CD4-positive, alpha-beta memory T cell (primary cell): ENCODE results near the gene SLC2A4RG. TPM values are rescaled to one million over a fixed set of nuclear protein-coding genes. Genes with fewer than 3 reads are reported as not detected.

Experiments
- CTCF ChIA-PET: fragments of 350-600 bp; sonication (Branson Sonifier 250); formaldehyde crosslinking; loops from one replicate; lab custom pipeline; 2021; ENCODE audit warnings: inconsistent platforms; ENCODE audit not compliant: partially characterized antibody; lab: Charles Lee
- POLR2A ChIA-PET: fragments of 350-600 bp; sonication (Branson Sonifier 250); formaldehyde crosslinking; loops from one replicate; lab custom pipeline; 2021; ENCODE audit not compliant: partially characterized antibody; lab: Charles Lee
- DNase-seq, 5 donors: peaks; one replicate each; pipeline versions ENCODE4 v3.0.0 to v3.0.0-alpha.2; 2020 to 2022; ENCODE audit warnings: mixed read lengths in 1 of 5
- H3K27ac ChIP-seq: one replicate; pipeline ENCODE4 v1.7.0; 2013; ENCODE audit warnings: low read depth, low read length
- H3K27me3 ChIP-seq: 2 replicates; pipeline ENCODE4 v1.7.0; 2013; ENCODE audit warnings: mild to moderate bottlenecking, low read length, moderate library complexity; ENCODE audit not compliant: insufficient read depth
- H3K36me3 ChIP-seq: 2 replicates; pipeline ENCODE4 v1.7.0; 2013; ENCODE audit warnings: mild to moderate bottlenecking, low read length, moderate library complexity; ENCODE audit not compliant: insufficient read depth
- H3K4me1 ChIP-seq: 2 replicates; pipeline ENCODE4 v1.7.0; 2013; ENCODE audit warnings: mild to moderate bottlenecking, low read length, moderate library complexity; ENCODE audit not compliant: insufficient read depth
- H3K4me3 ChIP-seq, 2 donors: one replicate each; pipeline ENCODE4 v1.7.0; 2013; ENCODE audit warnings: low read length in 2 of 2, mild to moderate bottlenecking in 1 of 2
- H3K9me3 ChIP-seq, 2 donors: one replicate each; pipeline ENCODE4 v1.7.0; 2013; ENCODE audit warnings: low read length in 2 of 2, control low read depth in 1 of 2; ENCODE audit not compliant: control insufficient read depth in 1 of 2
- H3K27ac Mint-ChIP-seq, 7 donors: one replicate each; pipeline ENCODE4 v1.8.0; 2020 to 2021; ENCODE audit warnings: mixed read lengths in 7 of 7, mild to moderate bottlenecking in 6 of 7, inconsistent platforms in 3 of 7, moderate library complexity in 3 of 7
- H3K27me3 Mint-ChIP-seq, 2 donors: one replicate each; pipeline ENCODE4 v1.8.0; 2020 to 2021; ENCODE audit warnings: mixed read lengths in 2 of 2
- H3K36me3 Mint-ChIP-seq, 2 donors: one replicate each; pipeline ENCODE4 v1.8.0; 2020 to 2021; ENCODE audit warnings: mixed read lengths in 2 of 2, inconsistent platforms in 1 of 2, mild to moderate bottlenecking in 1 of 2
- H3K4me1 Mint-ChIP-seq, 4 donors: one replicate each; pipeline ENCODE4 v1.8.0; 2020 to 2021; ENCODE audit warnings: mixed read lengths in 4 of 4, mild to moderate bottlenecking in 1 of 4
- H3K4me3 Mint-ChIP-seq, 8 donors: one replicate each; pipeline ENCODE4 v1.8.0; 2020 to 2021; ENCODE audit warnings: mixed read lengths in 8 of 8, mild to moderate bottlenecking in 7 of 8, moderate library complexity in 6 of 8, inconsistent platforms in 3 of 8
- H3K9me3 Mint-ChIP-seq, 8 donors: one replicate each; pipeline ENCODE4 v1.8.0; 2020 to 2021; ENCODE audit warnings: mixed read lengths in 8 of 8, mild to moderate bottlenecking in 5 of 8, inconsistent platforms in 3 of 8, moderate library complexity in 1 of 8
- intact Hi-C: fragments of 100-400 bp; cut with micrococcal nuclease; formaldehyde crosslinking; loops from one replicate; pipeline ENCODE4 v1.15.1; 2023
- polyA plus RNA-seq, 2 donors: library from polyadenylated mRNA; unstranded; fragments of 300-500 nt; fragmentation: Illumina TruSeq; gene quantifications; one replicate each; pipeline ENCODE4 v1.2.3, GENCODE V29; 2021
- total RNA-seq, 2 experiments: library from RNA; stranded (reverse); gene quantifications; one replicate each; pipeline ENCODE4 v1.2.3, GENCODE V29; 2021

Gene SLC2A4RG
- total and polyA plus RNA-seq, 4 experiments from 2014 or later: 2.2 to 124 (median 64.5) TPM

GRCh38 chr20:63693083-63693732 lies 46.4 kb upstream of the SLC2A4RG start:
- peak overlapping the region in 1 of 7 donors; percentile 78 for H3K27ac Mint-ChIP-seq
- H3K36me3 Mint-ChIP-seq: peaks cover 0 to 2% of the 10 kb centered on the region in 2 donors
- intact Hi-C loops: no loop called here

GRCh38 chr20:63693733-63694583 lies 45.6 kb upstream of the SLC2A4RG start:
- Mint-ChIP-seq H3K4me1 (peaks cover 6 to 16% (median 9%) of the 10 kb centered on the region in 4 donors), H3K36me3 (peaks cover 0 to 2% of the 10 kb centered on the region in 2 donors), H3K9me3 (peaks cover 0 to 3% (median 0%) of the 10 kb centered on the region in 8 donors), H3K27me3 (no peaks in the 10 kb centered on the region), H3K27ac (peak overlapping the region in 4 of 7 donors; percentile 23 to 78 (median 56)), H3K4me3 (peak overlapping the region in 2 of 8 donors; percentile 13 to 49)
- Histone ChIP-seq H3K27me3 (no peaks in the 10 kb centered on the region), H3K4me3 (no peak overlapping the region), H3K9me3 (no peaks in the 10 kb centered on the region), H3K36me3 (no peaks in the 10 kb centered on the region), H3K27ac (no peak overlapping the region), H3K4me1 (peaks cover 27% of the 10 kb centered on the region)
- CTCF ChIA-PET: no interaction called here
- POLR2A ChIA-PET: interaction anchor here (1.5 kb wide), 1 partner anchor 42 kb away, joined by 3 read pairs; no protein-coding TSS in a partner anchor
- no peak for DNase-seq
- intact Hi-C loops: no loop called here

More at GRCh38 chr20:63693083-63693732, 46.4 kb upstream of the SLC2A4RG start:
- peaks cover 0 to 3% (median 0%) of the 10 kb centered on the region in 8 donors for H3K9me3 Mint-ChIP-seq
- no peaks in the 10 kb centered on the region for H3K36me3 ChIP-seq
- H3K27ac ChIP-seq: no peak overlapping the region
- no peaks in the 10 kb centered on the region for H3K27me3 ChIP-seq
- peaks cover 22% of the 10 kb centered on the region for H3K4me1 ChIP-seq
- H3K4me1 Mint-ChIP-seq: peaks cover 6 to 16% (median 9%) of the 10 kb centered on the region in 4 donors
- CTCF ChIA-PET: no interaction called here
- POLR2A ChIA-PET: interaction anchor here (1.5 kb wide), 1 partner anchor 42 kb away, joined by 3 read pairs; no protein-coding TSS in a partner anchor
- no peaks in the 10 kb centered on the region for H3K9me3 ChIP-seq
- H3K4me3 Mint-ChIP-seq: no peak overlapping the region
- H3K27me3 Mint-ChIP-seq: no peaks in the 10 kb centered on the region
- no peak for DNase-seq
- no peak overlapping the region for H3K4me3 ChIP-seq

- H3K27ac ChIP-seq: no peak overlapping the region
- Mint-ChIP-seq H3K4me3 (no peak overlapping the region), H3K27me3 (no peaks in the 10 kb centered on the region), H3K36me3 (peaks cover 0 to 2% of the 10 kb centered on the region in 2 donors), H3K27ac (peak overlapping the region in 1 of 7 donors; percentile 35), H3K4me1 (peaks cover 6 to 17% (median 11%) of the 10 kb centered on the region in 4 donors), H3K9me3 (peaks cover 0 to 3% (median 0%) of the 10 kb centered on the region in 8 donors)
- ChIA-PET POLR2A (interaction anchor here (0.7 to 1.5 kb wide), 3 partner anchors 26 to 60 kb away, joined by 3 to 4 read pairs (median 3); no protein-coding TSS in a partner anchor), CTCF (no interaction called here)
- no peaks in the 10 kb centered on the region for H3K36me3 ChIP-seq
- no peaks in the 10 kb centered on the region for H3K9me3 ChIP-seq
- no peak for DNase-seq
- peaks cover 33% of the 10 kb centered on the region for H3K4me1 ChIP-seq
- no peak overlapping the region for H3K4me3 ChIP-seq
- intact Hi-C loops: no loop called here
- H3K27me3 ChIP-seq: no peaks in the 10 kb centered on the region
Measured at GRCh38 chr20:63694584-63695423, 44.8 kb upstream of the SLC2A4RG start.

GRCh38 chr20:63695424-63696305 lies 43.9 kb upstream of the SLC2A4RG start:
- Histone ChIP-seq H3K27ac (no peak overlapping the region), H3K36me3 (no peaks in the 10 kb centered on the region), H3K9me3 (no peaks in the 10 kb centered on the region), H3K4me1 (peaks cover 36% of the 10 kb centered on the region), H3K4me3 (no peak overlapping the region), H3K27me3 (no peaks in the 10 kb centered on the region)
- intact Hi-C loops: no loop called here
- Mint-ChIP-seq H3K4me1 (peaks cover 6 to 20% (median 12%) of the 10 kb centered on the region in 4 donors), H3K9me3 (peaks cover 0 to 3% (median 0%) of the 10 kb centered on the region in 8 donors), H3K27ac (peak overlapping the region in 1 of 7 donors; percentile 41), H3K4me3 (peak overlapping the region in 1 of 8 donors; percentile 36), H3K36me3 (peaks cover 0 to 2% of the 10 kb centered on the region in 2 donors), H3K27me3 (no peaks in the 10 kb centered on the region)
- no peak for DNase-seq
- POLR2A ChIA-PET: interaction anchor here (0.7 to 3.6 kb wide), 5 partner anchors 11 to 61 kb away, joined by 3 to 26 read pairs (median 4); partner anchors contain the start of genes ARFRP1, LIME1 and ZGPAT
- CTCF ChIA-PET: interaction anchor here (0.7 kb wide), 1 partner anchor 90 kb away, joined by 4 read pairs; no protein-coding TSS in a partner anchor

GRCh38 chr20:63696306-63696627 lies 43.3 kb upstream of the SLC2A4RG start:
- H3K9me3 Mint-ChIP-seq: peaks cover 0 to 3% (median 0%) of the 10 kb centered on the region in 8 donors
- H3K4me3 ChIP-seq: no peak overlapping the region
- peaks cover 0 to 2% of the 10 kb centered on the region in 2 donors for H3K36me3 Mint-ChIP-seq
- H3K27ac ChIP-seq: no peak overlapping the region
- peaks cover 42% of the 10 kb centered on the region for H3K4me1 ChIP-seq
- H3K27me3 Mint-ChIP-seq: no peaks in the 10 kb centered on the region
- ChIA-PET POLR2A (interaction anchor here (1.1 to 3.6 kb wide), 4 partner anchors 11 to 45 kb away, joined by 3 to 26 read pairs (median 11); partner anchors contain the start of genes ARFRP1, LIME1 and ZGPAT), CTCF (interaction anchor here (0.7 kb wide), 1 partner anchor 90 kb away, joined by 4 read pairs; no protein-coding TSS in a partner anchor)
- H3K36me3 ChIP-seq: no peaks in the 10 kb centered on the region
- intact Hi-C loops: no loop called here
- H3K4me1 Mint-ChIP-seq: peaks cover 7 to 24% (median 14%) of the 10 kb centered on the region in 4 donors
- H3K27ac Mint-ChIP-seq: peak overlapping the region in 3 of 7 donors; percentile 41 to 59 (median 42)
- DNase-seq: peak in 2 of 5 donors; percentile 20
- no peaks in the 10 kb centered on the region for H3K9me3 ChIP-seq
- H3K27me3 ChIP-seq: no peaks in the 10 kb centered on the region
- peak overlapping the region in 1 of 8 donors; percentile 67 for H3K4me3 Mint-ChIP-seq
